SK-N-MC (cell line): Measurements from ENCODE around the gene COPS7B.

Source experiments
- DNase-seq: peaks from one replicate; pipeline ENCODE4 v3.0.0-alpha.2; 2011; ENCODE audit warnings: low read depth, low spot score
- H3K27ac ChIP-seq: fragments of 200-600 bp; sonication (generic); 2 replicates; pipeline ENCODE4 v1.5.1; 2016; ENCODE audit warnings: mixed run types
- H3K36me3 ChIP-seq: fragments of 200-600 bp; sonication (generic); 2 replicates; pipeline ENCODE4 v1.6.1; 2017; ENCODE audit warnings: antibody characterized with exemption, low read length, mixed read lengths; ENCODE audit not compliant: insufficient read depth
- H3K4me3 ChIP-seq: fragments of 200-600 bp; sonication (generic); 2 replicates; pipeline ENCODE4 v1.5.1; 2016
- H3K9ac ChIP-seq: fragments of 200-600 bp; sonication (generic); 2 replicates; pipeline ENCODE4 v1.8.0; 2017; ENCODE audit warnings: mixed run types, mixed read lengths; ENCODE audit not compliant: insufficient read length
- H3K9me3 ChIP-seq: fragments of 200-600 bp; sonication (generic); 2 replicates; pipeline ENCODE4 v1.6.1; 2017; ENCODE audit warnings: low read depth, mild to moderate bottlenecking, antibody characterized with exemption, low read length, moderate library complexity, mixed read lengths
- EZH2 ChIP-seq: fragments of 200-600 bp; sonication (generic); IDR thresholded peaks from one replicate; pipeline ENCODE4 v1.6.1; 2017; ENCODE audit warnings: antibody characterized with exemption
- FOXP2 ChIP-seq: optimal IDR thresholded peaks from 2 replicates; pipeline ENCODE3; 2011; ENCODE audit warnings: mild to moderate bottlenecking, moderate library complexity; ENCODE audit not compliant: insufficient read depth; ENCODE audit errors: extremely low read length, control extremely low read depth
- POLR2AphosphoS5 ChIP-seq: IDR thresholded peaks from 2 replicates; pipeline ENCODE4 v1.6.1; 2012; ENCODE audit warnings: mild to moderate bottlenecking, low read depth, low read length, borderline replicate concordance

COPS7B gene

GRCh38 chr2:231785413-231785812 lies 832 bp upstream of the COPS7B start:
- H3K4me3 ChIP-seq = peak overlapping the region; percentile 94
- peaks cover 17% of the 10 kb centered on the region for H3K36me3 ChIP-seq
- TF ChIP-seq POLR2AphosphoS5 (no peak), FOXP2 (no peak), EZH2 (no peak)
- H3K9me3 ChIP-seq = no peaks in the 10 kb centered on the region
- DNase-seq = no peak
- H3K27ac ChIP-seq = peak overlapping the region; percentile 61
- H3K9ac ChIP-seq = peak overlapping the region; percentile 82

GRCh38 chr2:231785822-231786176 lies 446 bp upstream of the COPS7B start:
- Histone ChIP-seq H3K9ac (peak overlapping the region; percentile 82), H3K4me3 (peak overlapping the region; percentile 94), H3K27ac (peak overlapping the region; percentile 61), H3K36me3 (peaks cover 18% of the 10 kb centered on the region), H3K9me3 (no peaks in the 10 kb centered on the region)
- no peak for TF ChIP-seq EZH2
- TF ChIP-seq FOXP2 = no peak
- TF ChIP-seq POLR2AphosphoS5 = no peak
- DNase-seq = no peak

- Histone ChIP-seq H3K9me3 (no peaks in the 10 kb centered on the region), H3K36me3 (peaks cover 28% of the 10 kb centered on the region), H3K9ac (peak overlapping the region; percentile 82), H3K27ac (no peak overlapping the region), H3K4me3 (peak overlapping the region; percentile 94)
- TF ChIP-seq EZH2 (no peak), POLR2AphosphoS5 (no peak), FOXP2 (no peak)
- DNase-seq = no peak
Measured at GRCh38 chr2:231786917-231787292, 660 bp downstream of the COPS7B start.

- Histone ChIP-seq H3K9ac (no peak overlapping the region), H3K9me3 (no peaks in the 10 kb centered on the region), H3K27ac (no peak overlapping the region), H3K36me3 (peaks cover 53% of the 10 kb centered on the region), H3K4me3 (no peak overlapping the region)
- TF ChIP-seq FOXP2 (no peak), EZH2 (no peak), POLR2AphosphoS5 (no peak)
- DNase-seq = no peak
Measured at GRCh38 chr2:231791107-231791506, 4.9 kb downstream of the COPS7B start.

DNA sequence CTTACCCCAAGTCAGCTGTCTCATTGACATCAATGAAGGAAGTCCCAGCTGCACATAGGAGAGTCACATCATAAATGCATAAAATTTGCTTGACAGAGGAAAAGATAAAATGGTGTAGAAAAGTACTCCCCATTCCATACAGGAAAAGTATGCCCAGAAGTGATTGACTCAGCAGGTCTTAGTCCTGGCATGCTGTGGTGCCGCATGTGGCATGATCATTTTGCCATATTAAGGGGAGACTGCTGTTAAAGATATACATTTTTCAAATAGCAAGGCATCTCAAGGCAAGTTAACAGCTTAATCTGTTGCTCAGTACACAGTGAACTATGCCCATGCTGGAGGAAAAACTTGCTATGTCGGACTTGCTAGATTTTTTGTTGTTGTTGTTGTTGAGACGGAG lies 8.1 kb downstream of the COPS7B start:
- TF ChIP-seq EZH2 = no peak
- TF ChIP-seq POLR2AphosphoS5 = no peak
- TF ChIP-seq FOXP2 = no peak
- no peaks in the 10 kb centered on the region for H3K9me3 ChIP-seq
- H3K9ac ChIP-seq = no peak overlapping the region
- H3K27ac ChIP-seq = no peak overlapping the region
- no peak overlapping the region for H3K4me3 ChIP-seq
- peaks cover 67% of the 10 kb centered on the region for H3K36me3 ChIP-seq
- no peak for DNase-seq

DNA sequence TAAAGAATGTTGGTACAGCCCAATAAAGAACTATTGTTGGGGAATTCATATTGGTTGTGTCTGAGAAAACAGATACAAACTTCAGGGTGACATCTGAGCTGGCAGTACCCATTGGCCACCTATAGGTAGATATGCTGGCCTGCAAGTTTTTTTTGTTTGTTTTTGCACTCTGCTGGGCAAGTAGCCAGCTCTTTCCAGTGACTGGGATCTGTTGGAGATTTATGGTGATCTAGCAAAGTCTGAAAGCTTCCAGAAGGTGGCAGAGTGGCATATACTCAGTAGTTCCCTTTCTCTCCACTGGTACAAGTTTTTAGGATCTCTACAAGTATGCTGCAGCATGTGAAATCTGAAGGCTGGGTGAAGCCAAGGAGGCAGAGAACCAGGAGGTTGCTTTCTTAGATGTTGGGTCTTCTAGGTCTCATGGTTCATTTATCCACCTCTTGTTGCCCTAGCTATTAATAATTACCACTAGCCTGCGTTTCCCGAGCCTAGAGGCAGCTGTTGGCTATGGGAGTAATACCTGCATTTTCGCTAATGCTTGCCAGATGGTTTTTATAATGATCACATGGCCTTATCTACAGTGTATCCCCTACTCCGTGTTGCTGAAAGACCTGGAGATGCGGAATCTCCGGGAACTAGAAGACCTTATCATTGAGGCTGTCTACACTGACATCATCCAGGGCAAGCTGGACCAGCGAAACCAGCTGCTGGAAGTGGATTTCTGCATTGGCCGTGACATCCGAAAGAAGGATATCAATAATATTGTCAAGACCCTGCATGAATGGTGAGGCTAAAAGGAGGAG lies 9.5 kb downstream of the COPS7B start:
- H3K9me3 ChIP-seq = no peaks in the 10 kb centered on the region
- H3K27ac ChIP-seq = no peak overlapping the region
- no peak overlapping the region for H3K4me3 ChIP-seq
- H3K36me3 ChIP-seq = peaks cover 70% of the 10 kb centered on the region
- no peak for TF ChIP-seq FOXP2
- no peak for TF ChIP-seq EZH2
- no peak for TF ChIP-seq POLR2AphosphoS5
- H3K9ac ChIP-seq = no peak overlapping the region
- DNase-seq = no peak

- no peak overlapping the region for H3K9ac ChIP-seq
- TF ChIP-seq EZH2 (no peak), FOXP2 (no peak), POLR2AphosphoS5 (no peak)
- no peak overlapping the region for H3K4me3 ChIP-seq
- DNase-seq = no peak
- H3K36me3 ChIP-seq = peaks cover 58% of the 10 kb centered on the region
- no peaks in the 10 kb centered on the region for H3K9me3 ChIP-seq
- H3K27ac ChIP-seq = no peak overlapping the region
Measured at GRCh38 chr2:231800493-231801091, 14.3 kb downstream of the COPS7B start.

DNA sequence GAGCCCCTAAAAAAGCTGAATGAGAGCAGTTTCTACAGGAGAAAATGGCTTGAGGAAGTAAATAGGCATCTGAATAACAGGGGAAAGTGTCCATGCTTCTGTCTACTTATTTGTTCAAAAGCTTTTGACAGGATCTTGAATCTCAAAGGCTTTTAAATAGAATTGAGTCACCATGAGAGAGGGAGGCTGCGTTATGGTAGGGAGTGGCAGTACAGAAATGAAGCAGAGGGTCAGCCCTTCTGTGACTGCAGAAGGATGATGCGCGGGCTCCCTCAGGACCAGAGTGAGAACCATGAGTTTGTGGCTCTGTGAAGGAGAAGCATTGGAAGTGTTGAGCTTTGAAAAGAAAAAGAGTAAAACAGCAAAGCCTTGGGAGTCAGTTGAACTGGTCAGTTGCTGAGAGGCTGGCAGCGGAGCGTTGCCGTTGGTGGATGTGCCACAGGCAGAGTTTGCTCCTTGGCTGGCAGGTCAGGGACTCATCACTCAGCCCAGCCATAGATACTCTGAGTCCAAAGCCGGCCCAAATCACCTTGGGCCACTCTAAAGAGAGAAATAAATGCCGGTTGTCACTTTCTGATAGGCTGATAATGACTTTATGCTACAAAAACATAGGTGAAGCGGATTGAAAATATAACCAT lies 17.4 kb downstream of the COPS7B start:
- Histone ChIP-seq H3K27ac (no peak overlapping the region), H3K4me3 (no peak overlapping the region), H3K9ac (no peak overlapping the region), H3K36me3 (peaks cover 54% of the 10 kb centered on the region), H3K9me3 (no peaks in the 10 kb centered on the region)
- no peak for TF ChIP-seq FOXP2
- TF ChIP-seq EZH2 = no peak
- TF ChIP-seq POLR2AphosphoS5 = no peak
- no peak for DNase-seq
